Measurements from ENCODE around the gene NFKBIE. TPM values are rescaled to one million over a fixed set of nuclear protein-coding genes. Genes with fewer than 3 reads are reported as not detected.

NFKBIE gene
- total and polyA plus RNA-seq, 8 donors = 0.89 to 23.5 (median 10.3) TPM; not detected in 2

GRCh38 chr6:44276667-44277640, 11.6 kb upstream of the NFKBIE start:
- 76 to 86% (median 81%) methylated on average over 17 to 23 of the region's 23 CpGs for WGBS, 5 donors
- no peak for DNase-seq
- Histone ChIP-seq H3K27me3 (peaks cover 0 to 78% (median 55%) of the 10 kb centered on the region in 3 donors), H3K27ac (no peak overlapping the region), H3K36me3 (no peaks in the 10 kb centered on the region), H3K4me1 (peaks cover 10 to 13% (median 12%) of the 10 kb centered on the region in 4 donors), H3K9me3 (no peaks in the 10 kb centered on the region), H3K4me3 (peak overlapping the region in 1 of 4 donors; percentile 46)
- TF ChIP-seq POLR2A (IDR thresholded peaks at IDR 0.05) = no peak
- TF ChIP-seq CTCF (IDR thresholded peaks at IDR 0.05) = no peak
- TF ChIP-seq POLR2AphosphoS5 (IDR thresholded peaks at IDR 0.05) = no peak
- TF ChIP-seq EP300 (IDR thresholded peaks at IDR 0.05) = no peak
- intact Hi-C loops (cut with DNase I; ENCODE audit: low total_unique reads) = no loop called here

- Histone ChIP-seq H3K9me3 (no peaks in the 10 kb centered on the region), H3K4me1 (peaks cover 13 to 17% (median 14%) of the 10 kb centered on the region in 4 donors), H3K27ac (no peak overlapping the region), H3K27me3 (peaks cover 0 to 85% (median 64%) of the 10 kb centered on the region in 3 donors), H3K36me3 (no peaks in the 10 kb centered on the region), H3K4me3 (peak overlapping the region; percentile 32 to 46 (median 38))
- TF ChIP-seq EP300 (IDR thresholded peaks at IDR 0.05) (no peak), POLR2AphosphoS5 (IDR thresholded peaks at IDR 0.05) (no peak), POLR2A (IDR thresholded peaks at IDR 0.05) (no peak), CTCF (IDR thresholded peaks at IDR 0.05) (no peak)
- DNase-seq = peak in 1 of 2 donors; percentile 76
- 7 to 25% (median 15%) methylated on average over 24 to 109 of the region's 109 CpGs for WGBS, 5 donors
- intact Hi-C loops (cut with DNase I; ENCODE audit: low total_unique reads) = no loop called here
Measured at GRCh38 chr6:44275749-44276648, 10.6 kb upstream of the NFKBIE start.

- Histone ChIP-seq H3K27ac (no peak overlapping the region), H3K4me1 (peaks cover 17 to 22% (median 20%) of the 10 kb centered on the region in 4 donors), H3K9me3 (no peaks in the 10 kb centered on the region), H3K36me3 (no peaks in the 10 kb centered on the region), H3K4me3 (peak overlapping the region in 2 of 4 donors; percentile 39 to 46), H3K27me3 (peaks cover 2 to 92% (median 70%) of the 10 kb centered on the region in 3 donors)
- no peak for DNase-seq
- intact Hi-C loops (cut with DNase I; ENCODE audit: low total_unique reads) = no loop called here
- TF ChIP-seq POLR2A (IDR thresholded peaks at IDR 0.05) = no peak
- TF ChIP-seq POLR2AphosphoS5 (IDR thresholded peaks at IDR 0.05) = no peak
- no peak for TF ChIP-seq CTCF (IDR thresholded peaks at IDR 0.05)
- TF ChIP-seq EP300 (IDR thresholded peaks at IDR 0.05) = no peak
- 62 to 84% (median 77%) methylated on average over 29 to 59 of the region's 59 CpGs for WGBS, 5 donors
Measured at GRCh38 chr6:44275271-44275748, 10.0 kb upstream of the NFKBIE start.

GRCh38 chr6:44273617-44274016, 8.3 kb upstream of the NFKBIE start:
- H3K9me3 ChIP-seq = no peaks in the 10 kb centered on the region
- TF ChIP-seq EP300 (IDR thresholded peaks at IDR 0.05) = no peak
- TF ChIP-seq POLR2A (IDR thresholded peaks at IDR 0.05) = no peak
- no peak for TF ChIP-seq POLR2AphosphoS5 (IDR thresholded peaks at IDR 0.05)
- no peak for TF ChIP-seq CTCF (IDR thresholded peaks at IDR 0.05)
- intact Hi-C loops (cut with DNase I; ENCODE audit: low total_unique reads) = no loop called here
- no peak overlapping the region for H3K4me3 ChIP-seq
- H3K27ac ChIP-seq = no peak overlapping the region
- no peaks in the 10 kb centered on the region for H3K36me3 ChIP-seq
- peaks cover 19 to 28% (median 25%) of the 10 kb centered on the region in 4 donors for H3K4me1 ChIP-seq
- H3K27me3 ChIP-seq = peaks cover 4 to 100% (median 82%) of the 10 kb centered on the region in 3 donors
- 57 to 83% (median 65%) methylated on average over 1 of the region's 1 CpG for WGBS, 5 donors
- no peak for DNase-seq
